GM12892 (cell line): ENCODE data around the gene IDH3G.

Source experiments
- POLR2A ChIP-seq: IDR thresholded peaks from 2 replicates; pipeline ENCODE4 v1.6.1; 2011; ENCODE audit warnings: low read depth, low read length, control low read depth
- POLR2AphosphoS5 ChIP-seq: IDR thresholded peaks from 2 replicates; pipeline ENCODE4 v1.6.1; 2011; ENCODE audit warnings: low read depth, low read length, control low read depth
- TAF1 ChIP-seq: IDR thresholded peaks from 2 replicates; pipeline ENCODE4 v1.6.1; 2011; ENCODE audit warnings: low read depth, mild to moderate bottlenecking, control low read depth, low read length, borderline replicate concordance

DNA sequence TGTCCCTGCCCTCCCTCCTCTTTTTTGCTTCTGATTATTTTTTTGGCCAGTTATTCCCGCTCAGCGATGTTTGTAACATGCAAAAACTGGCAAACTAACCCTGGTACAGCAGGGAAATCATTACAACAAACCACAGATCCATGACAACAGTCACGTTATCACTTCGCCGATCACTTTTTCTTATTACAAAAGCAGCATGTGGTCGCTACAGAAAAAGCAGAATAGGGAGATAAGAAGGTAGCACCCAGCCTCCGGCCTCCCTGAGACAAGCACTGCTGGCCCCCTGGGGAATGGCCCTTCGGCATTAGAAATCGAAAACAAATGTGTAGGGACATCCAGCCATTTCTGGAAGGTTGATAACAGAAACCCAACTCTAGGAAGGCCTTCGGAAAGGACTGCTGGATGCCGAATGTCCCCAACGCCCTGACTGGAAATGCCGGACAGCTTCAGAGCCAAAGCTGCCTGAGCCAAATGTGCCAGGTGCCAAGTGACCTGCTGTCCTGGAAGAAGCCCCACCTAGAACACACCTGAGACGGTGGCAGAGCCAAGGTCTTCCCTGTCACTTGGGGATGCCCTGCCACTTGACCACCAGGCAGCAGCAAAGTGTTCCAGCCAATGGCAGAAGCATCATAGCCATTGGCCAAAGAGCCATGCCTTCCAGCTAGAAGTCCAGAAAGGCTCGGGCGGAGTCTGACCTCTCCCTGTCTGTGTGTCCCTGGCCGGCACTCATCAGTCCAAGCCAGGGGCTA, 2.9 kb downstream of the IDH3G start:
- TF ChIP-seq POLR2AphosphoS5 (no peak), POLR2A (no peak), TAF1 (no peak)
